Measurements from ENCODE around the gene GALNT16.

DNA sequence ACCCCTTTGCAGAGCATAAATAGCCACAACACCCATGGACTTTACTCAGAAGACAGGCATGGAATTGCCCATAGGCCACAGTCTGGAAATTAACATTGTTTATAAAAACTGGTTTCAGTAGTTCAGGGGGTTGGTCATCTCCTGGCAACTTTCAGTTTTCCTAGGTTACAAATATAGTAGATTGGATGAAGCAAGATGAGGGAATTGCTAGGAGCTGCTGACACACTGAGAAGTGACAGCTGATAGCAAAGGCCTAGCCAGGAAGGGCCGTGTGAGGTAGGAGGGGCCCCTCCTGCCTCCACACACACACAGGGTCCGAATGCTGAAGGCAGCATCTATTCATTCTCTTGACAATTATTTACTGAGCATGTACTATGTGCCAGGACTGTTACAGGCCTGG is 8.3 kb downstream of the GALNT16 start:
- TF ChIP-seq, protein P1, sequence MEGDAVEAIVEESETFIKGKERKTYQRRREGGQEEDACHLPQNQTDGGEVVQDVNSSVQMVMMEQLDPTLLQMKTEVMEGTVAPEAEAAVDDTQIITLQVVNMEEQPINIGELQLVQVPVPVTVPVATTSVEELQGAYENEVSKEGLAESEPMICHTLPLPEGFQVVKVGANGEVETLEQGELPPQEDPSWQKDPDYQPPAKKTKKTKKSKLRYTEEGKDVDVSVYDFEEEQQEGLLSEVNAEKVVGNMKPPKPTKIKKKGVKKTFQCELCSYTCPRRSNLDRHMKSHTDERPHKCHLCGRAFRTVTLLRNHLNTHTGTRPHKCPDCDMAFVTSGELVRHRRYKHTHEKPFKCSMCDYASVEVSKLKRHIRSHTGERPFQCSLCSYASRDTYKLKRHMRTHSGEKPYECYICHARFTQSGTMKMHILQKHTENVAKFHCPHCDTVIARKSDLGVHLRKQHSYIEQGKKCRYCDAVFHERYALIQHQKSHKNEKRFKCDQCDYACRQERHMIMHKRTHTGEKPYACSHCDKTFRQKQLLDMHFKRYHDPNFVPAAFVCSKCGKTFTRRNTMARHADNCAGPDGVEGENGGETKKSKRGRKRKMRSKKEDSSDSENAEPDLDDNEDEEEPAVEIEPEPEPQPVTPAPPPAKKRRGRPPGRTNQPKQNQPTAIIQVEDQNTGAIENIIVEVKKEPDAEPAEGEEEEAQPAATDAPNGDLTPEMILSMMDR (IDR thresholded peaks at IDR 0.05; ENCODE audit: insufficient read depth, low read length) = no peak
- TF ChIP-seq REST (IDR thresholded peaks at IDR 0.05; ENCODE audit: insufficient replicate concordance, low read depth) = no peak
